Stimulated activated CD8-positive, alpha-beta memory T cell treated with anti-CD3 and anti-CD28 coated beads, Interleukin-7, amount 100 ng/mL, for 24 hours (primary cell): ENCODE data around the gene RPL18.
"Not testable (repeated sequence)": the region's sequence is repeated elsewhere in the genome, so short reads cannot be mapped to it uniquely, and the experiment has no call there.

Experiments
- DNase-seq: peaks from one replicate; pipeline ENCODE4 v3.0.0-alpha.2; 2020; ENCODE audit warnings: low read depth

Gene RPL18

GRCh38 chr19:48618916-48619691, at the start of gene RPL18, which contains the start of gene SPHK2:
TSS of gene RPL18 (minus strand) at chr19:48619178. CDS start at chr19:48619143, 35 bp downstream.
TSS of gene SPHK2 (plus strand) at chr19:48619506. CDS start at chr19:48620515, 1,009 bp downstream.
- peak; percentile 89 for DNase-seq

GRCh38 chr19:48668761-48669160, 49.8 kb upstream of the RPL18 start:
- DNase-seq, result no peak

- DNase-seq, result no peak
Measured at GRCh38 chr19:48668332-48668731, 49.4 kb upstream of the RPL18 start.

- DNase-seq, result no peak
Measured at GRCh38 chr19:48665786-48666185, 46.8 kb upstream of the RPL18 start.

- DNase-seq, result no peak
Measured at GRCh38 chr19:48664476-48664875, 45.5 kb upstream of the RPL18 start.

GRCh38 chr19:48663667-48664066, 44.7 kb upstream of the RPL18 start:
- no peak for DNase-seq

- no peak for DNase-seq
Measured at GRCh38 chr19:48661711-48662090, 42.7 kb upstream of the RPL18 start.

- DNase-seq, result peak; percentile 59
Measured at GRCh38 chr19:48660852-48661710, 42.1 kb upstream of the RPL18 start.

GRCh38 chr19:48659768-48660167, 40.8 kb upstream of the RPL18 start:
- no peak for DNase-seq

GRCh38 chr19:48658483-48658882, 39.5 kb upstream of the RPL18 start:
- DNase-seq, result no peak

GRCh38 chr19:48657828-48658227, 38.9 kb upstream of the RPL18 start:
- not testable (repeated sequence) for DNase-seq

- no peak for DNase-seq
Measured at GRCh38 chr19:48656840-48657474, 38.0 kb upstream of the RPL18 start.

- no peak for DNase-seq
Measured at GRCh38 chr19:48654299-48655059, 35.5 kb upstream of the RPL18 start.

- no peak for DNase-seq
Measured at GRCh38 chr19:48651683-48652048, 32.7 kb upstream of the RPL18 start.

GRCh38 chr19:48650974-48651682, 32.1 kb upstream of the RPL18 start:
- DNase-seq, result no peak

- no peak for DNase-seq
Measured at GRCh38 chr19:48648134-48648533, 29.2 kb upstream of the RPL18 start.

GRCh38 chr19:48646722-48647216, 27.8 kb upstream of the RPL18 start:
- DNase-seq, result no peak

GRCh38 chr19:48646001-48646721, 27.2 kb upstream of the RPL18 start, which contains the start of gene CA11:
TSS of gene CA11 (minus strand) at chr19:48646187. CDS start at chr19:48645632, 555 bp downstream.
- peak; percentile 76 for DNase-seq

GRCh38 chr19:48645620-48646000, 26.6 kb upstream of the RPL18 start:
- DNase-seq, result no peak
